Neural crest cell (in vitro differentiated cells): ENCODE results near the gene ABLIM2. TPM values are rescaled to one million over a fixed set of nuclear protein-coding genes. Genes with fewer than 3 reads are reported as not detected.
"Not testable (repeated sequence)": the region's sequence is repeated elsewhere in the genome, so short reads cannot be mapped to it uniquely, and the experiment has no call there.

Source experiments
- DNase-seq: peaks from one replicate; pipeline ENCODE4 v3.0.0; 2021; ENCODE audit warnings: low read depth, mixed read lengths, low spot score
- H3K27ac Mint-ChIP-seq: one replicate; pipeline ENCODE4 v1.8.0; 2021; ENCODE audit warnings: mild to moderate bottlenecking, mixed read lengths; ENCODE audit not compliant: unreplicated experiment
- H3K27me3 Mint-ChIP-seq: 2 replicates; pipeline ENCODE4 v1.8.0; 2021; ENCODE audit warnings: low read depth, mild to moderate bottlenecking, mixed read lengths
- H3K36me3 Mint-ChIP-seq: 2 replicates; pipeline ENCODE4 v1.8.0; 2021; ENCODE audit warnings: low read depth, mild to moderate bottlenecking, mixed read lengths
- H3K4me1 Mint-ChIP-seq: 2 replicates; pipeline ENCODE4 v1.8.0; 2021; ENCODE audit warnings: mixed read lengths
- H3K4me3 Mint-ChIP-seq: one replicate; pipeline ENCODE4 v1.8.0; 2021; ENCODE audit warnings: mild to moderate bottlenecking, mixed read lengths
- H3K9me3 Mint-ChIP-seq: 2 replicates; pipeline ENCODE4 v1.8.0; 2021; ENCODE audit warnings: mixed read lengths
- total RNA-seq: library from RNA; stranded (reverse); gene quantifications from 2 replicates; pipeline ENCODE4 v1.2.1, GENCODE V29; 2021
- TF ChIP-seq, protein P1 (sequence below): fragments of 200-600 bp; sonication (generic); conservative IDR thresholded peaks from 2 replicates; pipeline ENCODE4 v1.5.0; 2021; ENCODE audit warnings: antibody characterized with exemption, mild to moderate bottlenecking

The ABLIM2 gene
- total RNA-seq, 1 donor from 2014 or later: 3.8 TPM

- H3K9me3 Mint-ChIP-seq: peaks cover 6% of the 10 kb centered on the region
- TF ChIP-seq, protein P1, sequence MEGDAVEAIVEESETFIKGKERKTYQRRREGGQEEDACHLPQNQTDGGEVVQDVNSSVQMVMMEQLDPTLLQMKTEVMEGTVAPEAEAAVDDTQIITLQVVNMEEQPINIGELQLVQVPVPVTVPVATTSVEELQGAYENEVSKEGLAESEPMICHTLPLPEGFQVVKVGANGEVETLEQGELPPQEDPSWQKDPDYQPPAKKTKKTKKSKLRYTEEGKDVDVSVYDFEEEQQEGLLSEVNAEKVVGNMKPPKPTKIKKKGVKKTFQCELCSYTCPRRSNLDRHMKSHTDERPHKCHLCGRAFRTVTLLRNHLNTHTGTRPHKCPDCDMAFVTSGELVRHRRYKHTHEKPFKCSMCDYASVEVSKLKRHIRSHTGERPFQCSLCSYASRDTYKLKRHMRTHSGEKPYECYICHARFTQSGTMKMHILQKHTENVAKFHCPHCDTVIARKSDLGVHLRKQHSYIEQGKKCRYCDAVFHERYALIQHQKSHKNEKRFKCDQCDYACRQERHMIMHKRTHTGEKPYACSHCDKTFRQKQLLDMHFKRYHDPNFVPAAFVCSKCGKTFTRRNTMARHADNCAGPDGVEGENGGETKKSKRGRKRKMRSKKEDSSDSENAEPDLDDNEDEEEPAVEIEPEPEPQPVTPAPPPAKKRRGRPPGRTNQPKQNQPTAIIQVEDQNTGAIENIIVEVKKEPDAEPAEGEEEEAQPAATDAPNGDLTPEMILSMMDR: no peak
- H3K4me3 Mint-ChIP-seq: no peak overlapping the region
- no peak for DNase-seq
- H3K27me3 Mint-ChIP-seq: no peaks in the 10 kb centered on the region
- peak overlapping the region; percentile 70 for H3K27ac Mint-ChIP-seq
- peaks cover 27% of the 10 kb centered on the region for H3K4me1 Mint-ChIP-seq
- H3K36me3 Mint-ChIP-seq: no peaks in the 10 kb centered on the region
Measured at GRCh38 chr4:7924570-7924969, 234.0 kb downstream of the ABLIM2 start.

DNA sequence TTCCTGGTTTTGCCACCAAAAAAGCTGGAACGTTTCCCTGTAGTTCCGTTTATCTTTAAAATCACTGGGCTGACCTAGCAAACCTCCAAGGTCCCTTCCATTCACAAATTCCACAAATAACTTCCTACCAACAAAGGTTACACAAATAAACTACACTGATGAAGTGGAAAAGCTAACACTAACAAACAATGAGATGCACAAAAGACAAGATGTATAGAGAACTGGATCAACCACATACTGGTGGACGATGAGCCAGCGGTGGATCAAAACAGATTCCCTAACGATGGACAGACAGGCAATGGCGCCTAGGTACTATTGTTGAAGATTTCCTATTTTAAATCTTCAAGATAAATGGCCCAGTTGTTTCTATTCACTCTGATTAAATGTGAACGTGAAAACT lies 234.4 kb downstream of the ABLIM2 start:
- Mint-ChIP-seq H3K36me3 (no peaks in the 10 kb centered on the region), H3K27ac (peak overlapping the region; percentile 70), H3K4me3 (no peak overlapping the region), H3K27me3 (no peaks in the 10 kb centered on the region), H3K9me3 (peaks cover 6% of the 10 kb centered on the region), H3K4me1 (peaks cover 23% of the 10 kb centered on the region)
- TF ChIP-seq, protein P1: no peak
- DNase-seq: no peak

- TF ChIP-seq, protein P1: no peak
- no peak overlapping the region for H3K4me3 Mint-ChIP-seq
- no peaks in the 10 kb centered on the region for H3K27me3 Mint-ChIP-seq
- H3K27ac Mint-ChIP-seq: no peak overlapping the region
- DNase-seq: no peak
- peaks cover 16% of the 10 kb centered on the region for H3K4me1 Mint-ChIP-seq
- peaks cover 6% of the 10 kb centered on the region for H3K9me3 Mint-ChIP-seq
- H3K36me3 Mint-ChIP-seq: no peaks in the 10 kb centered on the region
Measured at GRCh38 chr4:7922466-7922865, 236.1 kb downstream of the ABLIM2 start.

DNA sequence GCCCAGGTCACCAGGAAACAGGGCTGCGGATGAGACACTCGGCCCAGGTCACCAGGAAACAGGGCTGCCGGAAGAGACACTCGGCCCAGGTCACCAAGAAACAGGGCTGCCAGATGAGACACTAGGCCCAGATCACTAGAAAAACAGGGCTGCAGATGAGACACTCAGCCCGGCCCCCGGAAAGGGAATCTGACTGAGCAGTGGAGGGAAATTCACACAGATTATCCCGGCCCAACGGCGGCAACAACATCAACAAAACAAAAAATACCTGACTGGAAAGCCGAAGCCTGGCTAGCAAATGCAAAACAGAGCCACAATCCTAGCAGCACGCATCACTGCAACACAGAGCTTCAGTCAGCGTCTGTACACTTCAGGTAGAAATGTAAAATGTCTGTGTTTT lies 239.6 kb downstream of the ABLIM2 start:
- H3K27ac Mint-ChIP-seq: no peak overlapping the region
- H3K9me3 Mint-ChIP-seq: no peaks in the 10 kb centered on the region
- no peaks in the 10 kb centered on the region for H3K27me3 Mint-ChIP-seq
- H3K36me3 Mint-ChIP-seq: no peaks in the 10 kb centered on the region
- no peak overlapping the region for H3K4me3 Mint-ChIP-seq
- TF ChIP-seq, protein P1: no peak
- no peak for DNase-seq
- peaks cover 4% of the 10 kb centered on the region for H3K4me1 Mint-ChIP-seq

DNA sequence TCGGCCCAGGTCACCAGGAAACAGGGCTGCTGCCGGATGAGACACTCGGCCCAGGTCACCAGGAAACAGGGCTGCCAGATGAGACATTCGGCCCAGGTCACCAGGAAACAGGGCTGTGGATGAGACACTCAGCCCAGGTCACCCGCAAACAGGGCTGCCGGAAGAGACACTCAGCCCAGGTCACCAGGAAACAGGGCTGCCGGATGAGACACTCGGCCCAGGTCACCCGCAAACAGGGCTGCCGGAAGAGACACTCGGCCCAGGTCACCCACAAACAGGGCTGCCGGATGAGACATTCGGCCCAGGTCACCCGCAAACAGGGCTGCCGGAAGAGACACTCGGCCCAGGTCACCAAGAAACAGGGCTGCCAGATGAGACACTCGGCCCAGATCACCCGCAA lies 240.4 kb downstream of the ABLIM2 start:
- H3K36me3 Mint-ChIP-seq, H3K4me3 Mint-ChIP-seq, DNase-seq, H3K27me3 Mint-ChIP-seq, H3K9me3 Mint-ChIP-seq, H3K4me1 Mint-ChIP-seq: not testable (repeated sequence)
- H3K27ac Mint-ChIP-seq: peak overlapping the region; percentile 5

DNA sequence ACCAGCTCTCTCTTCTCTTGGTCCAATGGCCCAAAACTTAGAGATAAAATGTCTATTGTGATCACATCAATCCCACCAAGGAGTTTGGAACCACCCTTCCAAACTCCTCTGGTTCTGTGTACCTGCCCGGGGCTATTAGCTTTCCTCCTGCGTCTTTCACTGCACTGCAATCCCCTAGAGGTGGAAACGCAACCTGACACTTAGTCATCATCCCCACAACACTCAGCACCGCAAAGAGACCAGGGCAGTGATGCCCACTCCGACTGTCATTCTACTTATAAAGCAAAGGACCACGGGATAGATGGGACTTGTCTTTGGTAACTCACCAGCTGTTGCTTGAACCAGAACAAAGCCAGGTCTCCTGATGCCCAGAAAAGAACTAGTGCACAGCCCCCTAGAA lies 240.9 kb downstream of the ABLIM2 start:
- no peaks in the 10 kb centered on the region for H3K4me1 Mint-ChIP-seq
- no peak for DNase-seq
- H3K27ac Mint-ChIP-seq: peak overlapping the region; percentile 5
- H3K36me3 Mint-ChIP-seq: no peaks in the 10 kb centered on the region
- no peaks in the 10 kb centered on the region for H3K9me3 Mint-ChIP-seq
- TF ChIP-seq, protein P1: no peak
- H3K27me3 Mint-ChIP-seq: no peaks in the 10 kb centered on the region
- no peak overlapping the region for H3K4me3 Mint-ChIP-seq
